ENCODE results near the gene PCDH18.
A peak's percentile ranks its signal among the peaks of the same experiment; 100 is the strongest.

Gene PCDH18

GRCh38 chr4:137476345-137476744 is 55.9 kb downstream of the PCDH18 start:
- no peak for DNase-seq (ENCODE audit: extremely low read depth, low read depth)
- no peak for TF ChIP-seq CTCF (IDR thresholded peaks at IDR 0.05; ENCODE audit: low read depth, low read length)

GRCh38 chr4:137474711-137475301 is 57.5 kb downstream of the PCDH18 start:
- no peak for TF ChIP-seq CTCF (IDR thresholded peaks at IDR 0.05; ENCODE audit: low read depth, low read length)
- peak; percentile 23 for DNase-seq (ENCODE audit: extremely low read depth, low read depth)

GRCh38 chr4:137471895-137472294 is 60.4 kb downstream of the PCDH18 start:
- no peak for TF ChIP-seq CTCF (IDR thresholded peaks at IDR 0.05; ENCODE audit: low read depth, low read length)
- DNase-seq (ENCODE audit: extremely low read depth, low read depth) = no peak

- no peak for TF ChIP-seq CTCF (IDR thresholded peaks at IDR 0.05; ENCODE audit: low read depth, low read length)
- no peak for DNase-seq (ENCODE audit: extremely low read depth, low read depth)
These were observed 60.8 kb downstream of the PCDH18 start for GRCh38 chr4:137471461-137471860.

GRCh38 chr4:137470806-137471205 is 61.5 kb downstream of the PCDH18 start:
- no peak for DNase-seq (ENCODE audit: extremely low read depth, low read depth)
- TF ChIP-seq CTCF (IDR thresholded peaks at IDR 0.05; ENCODE audit: low read depth, low read length) = no peak
